CD4-positive, alpha-beta T cell treated with Interleukin-4 for 1 hour (primary cell): Measurements from ENCODE around the gene MYH1.

Source experiments
- DNase-seq, 2 donors: peaks; one replicate each; pipeline ENCODE4 v3.0.0-alpha.2; 2020 to 2022

The MYH1 gene

DNA sequence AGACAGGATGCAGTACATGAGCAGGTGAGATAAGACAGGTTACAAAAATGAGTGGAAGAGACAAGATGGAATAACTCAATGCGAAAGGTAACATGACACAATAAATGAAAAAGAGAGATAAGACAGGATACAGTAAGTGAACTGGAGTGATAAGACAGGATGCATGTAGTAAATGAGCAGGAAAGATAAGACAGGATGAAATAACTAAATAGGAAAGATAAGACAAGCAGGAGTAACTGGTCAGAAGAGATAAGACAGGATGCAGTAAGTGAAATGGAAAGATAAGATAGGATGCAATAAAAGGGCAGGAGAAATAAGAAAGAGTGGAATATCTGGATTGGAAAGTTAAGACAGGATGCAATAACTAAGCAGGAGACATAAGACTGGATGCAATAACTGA is 40.6 kb downstream of the MYH1 start:
- DNase-seq: no peak

DNA sequence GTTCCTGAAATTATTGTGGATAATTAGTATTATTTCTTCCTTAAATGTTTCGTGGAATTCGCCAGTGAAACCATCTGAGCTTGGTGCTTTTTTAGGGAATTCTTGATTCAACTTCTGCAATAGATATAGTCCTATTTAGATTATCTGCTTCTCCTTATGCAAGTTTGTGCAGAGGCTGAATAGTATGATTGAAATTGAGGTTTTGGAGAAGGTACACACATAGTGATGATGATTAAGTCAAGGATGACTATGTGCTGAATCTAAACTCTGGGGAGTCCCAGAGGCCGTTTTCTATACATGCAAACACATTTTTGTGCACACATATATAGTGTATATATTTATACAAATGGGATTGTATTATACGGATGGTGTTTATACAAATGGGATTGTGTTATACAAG is 43.8 kb downstream of the MYH1 start:
- no peak for DNase-seq

DNA sequence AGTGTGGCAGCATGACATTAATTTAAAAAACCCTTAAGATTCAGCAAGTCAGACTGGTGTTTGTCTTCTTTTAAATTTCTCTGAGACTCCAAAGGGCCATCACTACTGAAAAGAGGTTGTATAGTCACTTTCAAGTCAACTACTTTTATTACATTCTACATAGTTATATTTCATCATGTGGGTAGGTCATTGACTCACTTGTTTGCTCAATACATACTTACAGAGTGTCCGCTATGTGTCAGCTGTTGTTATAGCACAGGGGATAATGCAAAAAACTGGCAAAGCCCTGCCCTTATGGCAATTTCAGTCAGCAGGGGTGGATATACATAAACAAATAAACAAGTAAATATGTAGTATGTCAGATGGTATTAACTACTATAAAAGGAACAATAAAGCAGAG is 46.5 kb downstream of the MYH1 start:
- no peak for DNase-seq

DNA sequence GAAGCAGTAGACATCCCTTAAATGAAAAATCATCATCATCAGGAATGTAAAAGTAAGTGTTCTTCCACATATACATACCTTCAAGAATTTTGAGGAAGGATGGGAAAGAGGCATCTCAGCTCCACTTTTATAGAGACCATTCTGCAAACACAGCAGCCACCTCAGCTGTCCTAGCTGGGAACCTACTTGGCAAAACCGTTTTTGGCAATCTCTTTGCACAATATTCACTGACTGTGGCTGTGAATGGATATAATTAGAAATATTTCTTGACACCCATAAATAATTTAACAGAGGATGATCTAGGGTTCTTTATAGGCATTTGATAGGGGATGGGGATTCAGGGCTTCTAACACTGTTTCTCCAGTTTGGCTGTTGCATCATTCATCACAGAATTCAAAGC is 48.9 kb downstream of the MYH1 start, which contains the start of gene MYH4:
TSS of gene MYH4 (minus strand) at position 101 of the 400 bp plus-strand sequence. CDS start 2,814 bp downstream, outside the sequence.
- DNase-seq: no peak

DNA sequence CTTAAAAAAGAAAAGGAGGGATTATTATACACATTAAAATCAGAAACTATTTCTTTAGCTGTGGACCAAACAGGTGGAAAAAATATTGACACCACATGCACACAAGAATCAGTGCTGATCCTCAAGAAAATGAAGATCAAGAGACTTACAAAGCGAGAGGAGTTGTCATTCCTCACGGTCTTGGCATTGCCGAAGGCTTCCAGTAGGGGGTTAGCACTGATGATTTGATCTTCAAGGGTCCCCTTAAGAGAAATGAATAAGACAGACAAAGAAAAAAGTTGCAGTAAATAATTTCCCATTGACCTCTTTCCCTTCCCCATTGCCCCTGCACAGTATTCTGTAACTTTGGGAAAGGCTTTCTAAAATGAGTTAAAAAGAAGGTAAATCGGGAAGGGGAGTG is 54.9 kb downstream of the MYH1 start:
- DNase-seq: no peak

DNA sequence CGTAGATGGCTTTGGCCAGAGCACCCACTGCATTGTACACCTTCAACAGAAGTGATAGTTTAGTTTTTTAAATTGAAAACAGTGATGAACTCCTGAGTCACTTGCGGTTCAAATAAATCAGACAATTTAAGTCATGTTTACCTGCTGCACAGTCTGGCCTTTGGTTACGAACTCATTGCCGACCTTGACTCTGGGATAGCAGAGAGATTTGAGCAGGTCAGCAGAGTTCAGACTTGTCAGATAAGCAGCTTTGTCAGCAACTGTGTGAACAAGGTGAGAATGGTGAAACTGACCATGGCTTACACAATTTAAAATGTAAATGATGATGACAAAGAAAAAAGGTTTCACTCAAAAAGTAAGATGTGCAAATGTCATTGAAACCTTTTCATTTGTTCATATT is 58.3 kb downstream of the MYH1 start:
- no peak for DNase-seq

DNA sequence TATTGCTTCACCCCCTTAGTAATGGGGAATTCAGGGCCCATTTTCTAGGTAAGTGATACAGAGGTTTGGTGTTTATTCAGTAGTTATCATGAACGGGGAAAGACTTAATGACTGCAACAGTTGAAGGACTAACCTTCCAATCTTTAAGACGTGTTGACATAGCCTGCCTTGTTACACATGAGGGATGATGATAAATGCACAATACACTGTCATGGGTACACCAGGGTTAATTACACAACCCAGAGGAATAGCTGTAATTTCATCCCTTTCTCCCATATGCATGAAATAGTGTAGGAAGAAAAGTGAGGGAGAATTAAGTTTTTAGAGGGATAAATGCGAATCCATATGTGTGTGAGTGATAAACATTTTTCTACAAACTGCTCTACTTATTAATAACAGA is 59.6 kb downstream of the MYH1 start:
- no peak for DNase-seq

DNA sequence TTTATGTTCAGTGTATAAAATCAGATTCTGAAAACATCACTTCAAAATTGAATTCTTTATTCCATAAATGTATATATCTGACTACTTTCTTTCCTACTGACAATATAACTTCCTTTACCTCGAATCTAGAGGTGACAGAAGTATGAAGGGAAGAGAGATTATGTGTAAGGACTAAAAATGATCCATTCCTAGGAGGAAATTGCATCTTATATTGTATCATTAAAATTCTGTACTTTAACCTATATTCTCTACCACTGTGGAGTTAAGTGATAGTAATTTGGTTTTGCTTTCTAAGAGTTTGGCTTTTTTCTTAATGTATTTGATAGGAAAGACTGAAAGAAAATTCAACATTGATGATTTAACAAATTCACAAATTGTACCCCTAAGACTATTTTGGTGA is 60.4 kb downstream of the MYH1 start:
- no peak for DNase-seq

DNA sequence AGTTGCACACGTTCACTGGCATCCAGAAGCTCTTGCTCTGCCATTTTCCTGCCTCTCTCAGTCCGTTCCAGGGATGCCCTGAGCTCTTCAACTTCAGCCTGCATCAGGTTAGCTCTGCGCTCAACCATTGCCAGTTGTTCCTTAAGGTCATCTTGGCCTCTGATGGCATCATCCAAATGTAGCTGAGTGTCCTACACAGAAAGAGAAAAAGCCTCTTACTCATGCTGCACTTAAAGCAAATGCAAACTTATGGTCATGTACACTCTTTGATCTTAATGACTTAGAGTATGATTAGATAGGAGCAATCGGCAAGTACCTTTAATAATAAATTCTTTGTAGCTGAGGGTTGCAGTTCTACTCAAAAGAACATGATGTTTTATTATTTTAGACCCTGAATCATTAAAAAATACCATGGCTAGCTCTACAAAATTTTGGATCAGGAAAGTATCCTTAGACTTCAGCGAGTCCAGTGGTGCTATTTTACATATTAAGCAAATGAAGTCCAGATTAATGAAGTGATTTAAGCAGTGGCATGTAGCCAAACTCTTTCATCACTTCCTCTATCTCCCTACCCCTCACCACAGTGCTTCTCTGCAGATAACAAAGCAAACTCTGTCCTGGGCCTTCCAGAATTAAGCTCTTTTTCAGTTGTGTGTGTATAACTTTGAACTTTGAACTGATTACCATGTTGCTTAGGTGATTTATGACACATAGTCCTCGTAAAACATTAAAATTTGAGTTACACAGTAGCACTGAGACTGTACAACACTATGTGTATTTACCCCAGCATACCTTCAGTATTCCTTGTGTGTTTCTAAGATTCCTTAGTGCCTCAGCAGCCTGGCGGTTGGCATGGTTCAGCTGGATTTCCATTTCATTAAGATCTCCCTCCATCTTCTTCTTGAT is 71.1 kb downstream of the MYH1 start:
- no peak for DNase-seq
